HG02885 (cell line): ENCODE data around the gene CENPX.
"Not testable (repeated sequence)": the region's sequence is repeated elsewhere in the genome, so short reads cannot be mapped to it uniquely, and the experiment has no call there.

ENCODE experiments used
- ATAC-seq: cut with Tn5 transposase; IDR thresholded peaks from one replicate; pipeline ENCODE4 v1.9.1; 2021; ENCODE audit warnings: mild to moderate bottlenecking; ENCODE audit not compliant: unreplicated experiment, poor library complexity

The CENPX gene

DNA sequence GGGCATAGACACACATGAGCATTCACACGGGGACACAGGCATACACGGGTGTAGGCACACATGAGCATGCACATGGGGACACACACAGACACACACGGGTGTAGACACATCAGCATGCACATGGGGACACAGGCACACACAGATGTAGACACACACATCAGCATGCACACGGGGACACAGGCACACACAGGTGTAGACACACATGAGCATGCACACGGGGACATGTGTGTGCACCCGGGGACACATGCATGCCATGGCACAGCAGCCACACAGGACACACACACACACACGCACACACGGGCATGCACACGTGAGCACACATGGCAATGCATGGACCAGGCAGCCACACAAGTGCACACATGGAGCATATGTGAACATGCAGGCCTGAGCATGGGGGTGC is 20.0 kb upstream of the CENPX start:
- no peak for ATAC-seq

DNA sequence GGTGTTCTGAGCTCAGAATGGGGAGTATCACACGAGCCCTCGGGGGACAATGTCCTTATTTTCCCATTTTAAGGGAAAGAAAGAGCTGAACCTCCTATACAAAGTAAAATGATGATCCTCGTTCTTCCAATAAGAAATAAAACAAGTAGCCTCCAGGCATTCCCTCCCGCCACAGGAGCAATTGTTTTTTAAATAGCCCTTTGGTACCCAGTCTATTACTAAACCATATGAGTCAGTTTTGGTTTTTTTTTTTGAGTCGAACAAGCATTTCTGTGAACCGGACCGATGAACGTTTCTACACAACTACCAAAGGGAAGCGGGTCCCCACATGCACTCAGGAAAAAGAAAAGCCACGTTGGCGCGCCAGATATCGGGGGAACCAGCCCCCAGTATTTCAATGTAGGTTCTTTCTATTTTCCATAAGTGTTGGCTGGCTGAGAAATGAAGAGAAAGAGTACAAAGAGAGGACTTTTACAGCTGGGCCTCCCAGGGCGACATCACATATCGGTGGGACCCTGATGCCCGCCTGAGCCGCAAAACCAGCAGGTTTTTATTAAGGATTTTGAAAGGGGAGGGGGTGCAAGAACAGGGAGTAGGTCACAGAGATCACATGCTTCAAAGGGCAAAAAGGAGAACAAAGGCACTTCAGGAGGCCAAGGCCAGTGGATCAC is 18.6 kb upstream of the CENPX start:
- no peak for ATAC-seq

DNA sequence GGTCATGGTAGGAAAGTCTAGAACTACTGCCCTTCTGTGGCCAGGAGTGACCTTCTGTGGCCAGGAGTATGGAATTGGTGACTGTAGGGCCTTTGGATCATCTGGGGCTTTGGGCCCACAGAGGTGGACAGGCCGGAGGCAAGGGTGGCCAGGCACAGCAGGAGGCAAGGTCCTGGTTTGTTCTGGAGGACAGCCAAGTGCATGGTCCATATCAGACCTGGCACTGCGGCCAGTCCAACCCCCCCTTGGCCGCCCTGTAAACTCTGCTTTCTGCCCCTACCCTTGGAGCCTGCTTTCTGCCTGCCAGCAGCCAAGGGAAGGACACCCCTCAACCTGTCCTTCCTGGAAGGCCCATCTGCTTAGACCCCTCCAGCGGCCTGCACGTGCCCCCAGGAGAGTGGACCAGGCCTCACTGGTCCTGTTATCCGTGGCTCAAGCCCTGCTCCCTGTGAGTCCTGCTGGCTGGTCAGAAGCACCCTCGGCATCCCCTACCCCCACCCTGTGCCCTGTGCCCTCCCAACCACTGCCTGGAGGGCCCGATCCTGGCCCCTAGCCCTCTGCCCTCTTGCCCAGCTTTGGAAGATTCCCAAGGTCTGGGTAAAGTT is 17.1 kb upstream of the CENPX start:
- ATAC-seq, result no peak

DNA sequence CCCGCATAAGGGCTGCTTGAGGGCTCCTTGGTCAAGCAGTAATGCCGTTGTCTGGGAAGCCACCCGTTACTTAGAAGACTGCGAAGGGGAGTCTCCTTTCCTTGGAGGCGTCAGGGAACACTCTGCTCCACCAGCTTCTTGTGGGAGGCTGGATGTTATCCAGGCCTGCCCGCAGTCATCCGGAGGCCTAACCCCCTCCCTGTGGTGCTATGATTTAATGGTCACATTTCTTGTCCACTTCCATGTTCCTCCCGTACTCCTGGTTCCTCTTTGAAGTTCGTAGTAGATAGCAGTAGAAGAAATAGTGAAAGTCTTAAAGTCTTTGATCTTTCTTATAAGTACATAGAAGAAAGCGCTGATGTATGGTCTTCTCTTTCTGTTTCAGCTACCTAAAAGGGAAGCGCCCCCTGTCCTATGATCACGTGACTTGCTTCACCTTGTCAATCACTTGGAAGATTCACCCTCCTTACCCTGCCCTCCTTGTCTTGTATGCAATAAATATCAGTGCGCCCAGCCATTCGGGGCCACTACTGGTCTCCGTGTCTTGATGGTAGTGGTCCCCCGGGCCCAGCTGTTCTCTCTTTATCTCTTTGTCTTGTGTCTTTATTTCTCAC is 16.2 kb upstream of the CENPX start:
- not testable (repeated sequence) for ATAC-seq

DNA sequence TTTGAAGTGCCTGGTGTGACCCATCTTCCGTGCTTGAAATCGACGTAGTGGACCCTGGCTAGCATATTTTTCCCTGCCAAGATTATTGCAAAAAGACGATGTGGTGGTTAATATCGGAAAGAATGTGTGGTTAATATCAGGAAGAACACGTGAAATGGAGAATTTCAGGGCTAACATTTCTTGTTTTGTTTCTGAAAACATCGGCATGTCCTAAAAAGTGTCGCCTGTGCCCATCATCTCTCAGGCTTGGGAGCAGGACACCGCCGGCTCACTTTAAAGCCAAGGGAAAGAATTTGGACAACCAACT is 15.2 kb upstream of the CENPX start:
- ATAC-seq, result no peak

DNA sequence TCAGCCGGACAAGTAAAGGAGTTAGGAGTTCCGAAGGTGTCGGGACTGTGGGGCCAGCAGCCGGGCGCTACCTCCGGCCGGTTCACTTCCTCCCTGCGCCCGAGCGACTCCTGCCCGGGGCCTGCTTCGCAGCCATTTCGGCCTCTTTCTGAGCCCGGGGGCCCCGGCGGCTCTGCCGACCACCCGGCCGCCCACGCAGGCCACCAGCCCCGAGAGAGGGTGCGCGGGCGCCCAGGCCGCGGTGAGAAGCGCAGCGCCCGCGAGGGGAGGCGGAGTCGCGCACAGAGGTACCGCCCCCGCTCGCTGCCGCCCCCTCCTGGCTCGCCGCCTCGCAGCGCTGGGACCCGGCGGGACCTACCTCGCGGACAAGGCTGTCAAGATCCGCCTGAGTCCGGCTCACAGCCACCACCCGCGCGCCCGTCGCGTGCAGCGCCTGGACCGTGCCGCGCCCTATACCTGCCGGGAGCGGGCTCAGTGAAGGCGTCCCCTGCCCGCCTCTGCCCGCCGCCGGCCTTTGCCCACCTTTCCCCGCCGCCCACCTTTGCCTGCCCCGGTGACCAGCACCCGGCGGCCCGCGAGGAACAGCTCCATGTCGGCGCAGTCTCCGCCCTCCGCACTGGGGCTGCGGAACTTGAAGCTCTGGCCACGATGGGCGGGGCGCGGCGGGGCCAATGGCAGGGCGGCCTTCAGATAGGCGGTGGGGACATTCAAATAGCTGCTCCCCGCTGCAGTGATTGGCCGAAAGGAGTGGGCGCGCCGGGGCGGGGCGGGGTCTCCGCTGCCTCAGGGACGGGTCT is 14.6 kb upstream of the CENPX start, which contains the start of gene DCXR:
Gene DCXR, minus strand, starts transcription at position 606 of the 797 bp plus-strand sequence. Its CDS starts 15 bp downstream, at position 591.
- ATAC-seq, result peak; percentile 87

DNA sequence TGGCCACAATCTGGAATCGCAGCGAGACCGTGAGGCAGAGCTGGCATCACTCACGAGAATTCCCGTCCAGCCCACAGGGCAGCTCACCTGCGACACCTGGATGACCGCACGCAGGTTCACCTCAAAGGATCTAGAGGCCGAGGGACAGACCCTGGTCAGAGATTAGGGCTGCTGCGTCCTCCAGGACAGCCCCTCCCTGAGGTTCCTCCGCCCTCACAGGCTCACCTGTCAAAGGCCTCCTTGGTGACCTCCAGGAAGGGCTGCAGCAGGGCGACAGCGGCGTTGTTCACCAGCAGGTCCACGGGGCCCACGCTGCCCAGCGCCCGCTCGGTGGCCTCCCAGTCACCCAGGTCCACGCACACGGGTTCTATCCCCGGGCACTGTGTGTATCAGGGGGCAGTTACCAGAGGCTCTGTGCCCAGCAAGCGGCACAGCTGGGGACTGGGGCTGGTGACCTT is 14.0 kb upstream of the CENPX start:
- peak; percentile 2 for ATAC-seq

DNA sequence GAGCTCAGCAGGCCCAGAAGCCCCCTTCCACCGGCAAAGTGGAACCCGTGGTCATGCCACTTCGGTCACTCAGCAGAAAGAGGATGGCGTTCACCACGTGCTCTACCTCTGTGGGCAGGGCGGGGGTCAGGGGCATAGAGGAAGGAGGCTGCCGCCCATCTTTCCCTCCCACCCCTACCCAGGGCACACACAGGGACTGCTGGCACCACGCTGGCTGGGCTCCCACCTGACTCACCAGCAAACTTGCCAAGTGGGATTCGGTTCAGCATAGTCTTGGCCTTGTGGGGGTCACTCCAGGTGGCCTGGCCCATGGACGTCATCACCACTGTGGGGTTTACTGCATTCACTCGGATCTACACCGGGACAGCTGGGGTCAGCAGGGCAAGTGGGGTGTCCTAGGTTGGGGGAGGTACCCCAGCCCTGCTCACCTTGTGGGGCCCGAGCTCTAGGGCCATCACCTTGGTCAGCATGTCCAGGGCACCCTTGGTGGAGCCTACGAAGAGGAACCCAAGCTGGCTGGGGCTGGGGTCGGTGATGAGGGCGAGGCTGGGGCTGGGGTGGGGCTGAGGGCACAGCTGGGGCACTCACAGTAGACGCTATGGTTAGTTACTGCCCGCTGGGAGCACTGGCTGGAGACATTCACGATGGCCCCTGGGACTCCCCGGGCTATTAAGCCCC is 13.4 kb upstream of the CENPX start:
- no peak for ATAC-seq

DNA sequence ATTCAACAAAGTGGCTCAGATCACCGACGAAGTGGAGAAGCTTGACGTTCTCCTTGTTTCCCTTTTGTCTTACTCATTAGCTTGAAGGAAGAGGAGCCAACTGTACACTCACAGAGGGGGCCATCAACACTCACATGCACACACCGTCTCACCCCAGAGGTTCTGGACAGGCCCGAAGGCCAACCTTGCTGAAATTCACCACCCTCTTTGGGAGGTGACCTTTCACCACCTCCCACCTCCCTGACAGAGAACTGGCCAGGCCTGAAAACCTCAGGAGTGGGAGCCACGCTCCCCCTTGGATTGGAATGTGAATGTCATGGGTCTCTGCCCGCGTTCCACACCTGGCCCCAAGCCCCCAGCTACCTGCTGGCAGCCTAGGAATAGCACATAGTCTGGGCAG is 12.8 kb upstream of the CENPX start:
- no peak for ATAC-seq

DNA sequence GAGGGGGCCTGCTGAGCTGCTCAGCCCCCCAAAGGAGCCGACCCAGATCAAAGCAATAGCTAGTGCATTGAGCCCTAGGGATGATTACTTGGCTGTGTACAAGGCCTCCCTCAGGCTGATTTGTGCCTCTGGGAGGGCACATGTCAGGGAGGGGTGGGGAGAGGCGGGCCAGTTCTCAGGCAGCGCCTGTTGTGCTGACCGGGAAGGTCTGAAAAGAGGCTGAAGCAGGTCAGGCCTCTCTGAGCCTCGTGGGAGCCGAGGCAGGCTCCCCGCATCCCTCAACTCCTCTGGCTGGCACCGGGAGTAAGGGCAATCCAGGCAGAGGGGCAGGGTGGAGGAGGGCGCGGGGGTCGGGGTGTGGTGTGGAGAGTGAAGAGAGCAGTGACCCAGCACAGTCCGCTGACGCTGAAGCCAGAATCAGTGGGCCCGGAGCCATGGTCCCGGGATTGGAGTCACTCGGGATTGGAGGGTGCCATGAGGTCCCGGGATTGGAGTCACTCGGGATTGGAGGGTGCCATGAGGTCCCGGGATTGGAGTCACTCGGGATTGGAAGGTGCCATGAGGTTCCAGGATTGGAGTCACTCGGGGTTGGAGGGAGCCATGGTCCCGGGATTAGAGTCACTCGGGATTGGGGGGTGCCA is 11.8 kb upstream of the CENPX start:
- no peak for ATAC-seq

DNA sequence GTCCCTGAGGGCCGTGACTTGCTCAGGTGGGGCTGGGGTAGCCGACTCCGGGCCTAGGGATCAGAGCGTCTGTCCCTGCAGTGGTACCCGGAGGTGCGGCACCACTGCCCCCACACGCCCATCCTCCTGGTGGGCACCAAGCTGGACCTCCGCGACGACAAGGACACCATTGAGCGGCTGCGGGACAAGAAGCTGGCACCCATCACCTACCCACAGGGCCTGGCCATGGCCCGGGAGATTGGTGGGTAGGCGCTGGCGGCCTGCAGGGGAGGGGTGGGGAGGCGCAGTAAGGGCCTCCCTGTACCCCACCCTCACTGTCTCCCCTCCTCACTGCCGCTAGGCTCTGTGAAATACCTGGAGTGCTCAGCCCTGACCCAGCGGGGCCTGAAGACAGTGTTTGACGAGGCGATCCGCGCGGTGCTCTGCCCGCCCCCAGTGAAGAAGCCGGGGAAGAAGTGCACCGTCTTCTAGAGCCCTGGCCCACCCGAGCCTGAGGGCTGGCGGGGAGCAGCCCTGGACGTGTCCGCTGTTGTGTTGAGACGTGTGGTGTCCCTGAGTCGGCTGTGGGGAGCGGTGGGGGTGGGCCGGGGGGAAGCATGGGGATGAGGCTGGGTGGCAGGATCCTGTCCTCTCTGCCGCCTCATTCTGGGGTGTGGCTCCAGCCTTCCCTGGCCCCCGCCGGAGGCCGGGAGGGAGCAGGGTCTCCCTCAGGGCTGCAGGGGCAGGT is 10.8 kb upstream of the CENPX start:
- no peak for ATAC-seq

DNA sequence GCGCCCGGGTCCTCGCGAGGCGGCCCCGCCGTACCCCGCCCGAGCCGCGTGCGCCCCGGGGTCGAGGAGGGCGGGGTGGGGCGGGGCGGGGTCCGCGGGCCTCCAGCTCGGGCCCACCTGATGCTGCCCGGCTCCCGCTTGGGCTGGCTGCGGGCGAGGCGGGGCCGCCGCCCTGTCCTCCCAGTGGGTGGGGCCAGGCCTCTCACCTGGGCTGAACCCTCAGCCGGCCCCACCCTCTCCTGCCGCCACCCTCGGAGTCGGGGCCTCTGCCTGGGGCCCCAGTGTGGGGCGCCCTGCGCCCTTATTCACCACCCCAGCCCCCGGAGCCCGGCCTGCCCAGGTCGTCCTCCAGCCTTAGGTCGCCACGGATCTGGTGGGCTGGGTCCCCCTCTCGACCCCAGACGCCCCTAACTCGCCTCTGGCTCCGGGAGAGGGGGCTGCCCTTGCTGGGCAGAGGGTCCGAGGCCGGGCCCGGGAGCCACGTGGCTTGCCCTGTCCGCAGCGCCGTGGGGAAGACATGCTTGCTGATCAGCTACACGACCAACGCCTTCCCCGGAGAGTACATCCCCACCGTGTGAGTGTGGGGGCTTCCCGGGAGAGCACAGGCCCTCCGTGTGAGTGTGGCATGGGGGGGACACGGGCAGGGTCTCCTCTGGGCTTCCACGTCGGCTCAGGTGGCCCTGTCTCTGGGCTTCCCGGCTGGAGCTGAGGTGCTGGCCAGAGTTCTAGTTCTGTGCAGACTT is 9.4 kb upstream of the CENPX start:
- no peak for ATAC-seq

DNA sequence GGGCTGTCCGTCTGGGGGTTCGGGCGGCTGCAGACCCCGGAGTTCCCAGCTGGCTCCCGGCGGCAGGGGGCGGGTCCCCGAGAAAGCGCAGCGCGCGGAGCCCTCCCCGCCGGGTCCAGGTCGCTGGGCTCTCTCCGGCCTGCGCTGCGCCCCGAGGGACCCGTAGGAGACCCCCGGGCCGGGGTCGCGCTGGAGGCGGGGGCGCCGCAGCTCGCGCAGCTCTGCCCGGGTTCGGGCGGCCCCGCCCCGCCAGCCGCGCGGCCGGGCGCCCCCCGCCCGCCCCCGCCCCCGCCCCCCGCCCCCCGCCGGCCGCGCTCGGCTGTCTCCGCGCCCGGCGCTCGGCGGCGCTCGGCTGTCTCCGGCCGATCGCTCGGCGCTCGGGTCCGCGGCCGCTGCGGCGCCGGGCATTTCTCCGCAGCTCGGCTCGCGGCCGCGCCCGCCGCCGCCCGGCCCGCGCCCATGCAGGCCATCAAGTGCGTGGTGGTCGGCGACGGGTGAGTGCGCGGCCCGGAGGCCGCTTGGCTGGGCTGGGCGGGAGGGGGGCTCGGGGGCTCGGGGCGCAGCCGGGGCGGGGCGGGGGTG is 8.7 kb upstream of the CENPX start, which contains the start of gene RAC3:
Gene RAC3, plus strand, starts transcription at position 376 of the 582 bp plus-strand sequence. Its CDS starts 84 bp downstream, at position 460.
- ATAC-seq, result peak; percentile 18

DNA sequence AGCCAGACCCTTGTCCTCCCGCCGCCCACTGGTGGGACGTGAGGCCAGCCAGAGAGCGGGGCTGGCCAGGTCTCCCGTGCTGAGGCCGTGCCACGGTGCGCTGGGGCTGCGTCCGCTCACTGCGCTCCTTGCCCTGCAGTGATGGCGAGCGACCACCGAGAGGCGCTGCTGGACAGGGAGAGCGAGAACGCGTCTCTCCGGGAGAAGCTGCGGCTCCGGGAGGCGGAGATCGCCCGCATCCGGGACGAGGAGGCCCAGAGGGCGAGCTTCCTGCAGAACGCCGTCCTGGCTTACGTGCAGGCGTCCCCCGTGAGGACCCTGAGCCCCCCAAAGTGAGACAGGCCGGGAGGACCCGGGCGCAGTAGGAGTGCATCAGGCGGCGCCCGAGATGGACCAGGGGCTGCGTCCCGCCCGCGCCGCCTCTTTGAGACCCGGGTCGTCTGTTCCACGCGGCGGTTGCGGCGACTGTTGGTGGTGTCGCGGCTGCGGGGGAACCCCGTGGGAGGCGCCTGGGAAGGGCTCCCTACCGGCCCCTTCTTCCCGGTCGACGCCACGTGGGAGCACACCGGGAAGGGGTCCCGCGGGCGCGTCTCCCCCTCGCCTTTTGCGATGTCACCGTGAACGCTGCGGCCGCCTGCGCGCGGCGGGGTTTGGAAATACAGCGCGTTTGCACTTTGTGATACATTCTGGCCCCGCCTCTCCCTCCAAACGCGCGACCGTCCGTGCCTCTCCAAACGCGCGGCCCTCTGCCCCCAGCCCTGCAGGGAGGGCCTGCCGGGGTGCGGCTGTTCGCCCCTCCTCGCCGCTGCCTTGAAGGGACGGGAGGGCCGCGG is 8.0 kb upstream of the CENPX start:
- ATAC-seq, result peak; percentile 65

DNA sequence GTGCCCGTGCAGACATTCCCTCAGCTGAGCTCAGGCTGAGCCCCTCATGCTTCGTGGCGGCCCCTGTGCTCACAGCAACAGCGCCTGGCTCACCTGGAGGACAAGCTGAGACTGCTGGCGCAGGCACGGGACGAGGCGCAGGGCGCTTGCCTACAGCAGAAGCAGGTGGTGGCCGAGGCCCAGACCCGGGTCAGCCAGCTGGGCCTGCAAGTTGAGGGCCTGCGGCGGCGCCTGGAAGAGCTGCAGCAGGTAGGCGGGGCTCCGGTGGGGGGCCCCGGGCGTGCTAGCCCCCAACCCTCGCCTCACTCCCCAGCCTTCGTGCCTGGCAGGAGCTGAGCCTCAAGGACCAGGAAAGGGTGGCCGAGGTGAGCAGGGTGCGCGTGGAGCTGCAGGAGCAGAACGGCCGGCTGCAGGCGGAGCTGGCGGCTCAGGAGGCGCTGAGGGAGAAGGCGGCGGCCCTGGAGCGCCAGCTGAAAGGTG is 7.4 kb upstream of the CENPX start:
- ATAC-seq, result no peak

DNA sequence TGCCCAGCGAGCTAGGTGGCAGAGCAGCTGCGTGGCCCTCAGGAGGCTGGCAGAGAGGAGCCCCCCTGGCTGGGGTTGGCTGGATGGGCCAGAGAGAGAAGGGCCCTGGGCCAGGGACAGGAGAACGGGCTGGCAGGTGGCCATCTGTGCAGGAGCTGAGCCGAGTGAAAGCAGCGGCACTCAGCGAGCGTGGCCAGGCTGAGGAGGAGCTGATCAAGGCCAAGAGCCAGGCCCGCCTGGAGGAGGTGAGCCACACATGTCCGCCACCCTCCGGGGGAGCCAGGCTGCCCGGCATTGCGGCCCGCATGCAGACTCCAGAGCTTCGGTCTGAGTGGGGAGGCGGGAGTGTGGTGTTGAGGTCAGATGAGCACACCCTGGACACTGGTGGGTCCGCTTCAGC is 6.7 kb upstream of the CENPX start:
- ATAC-seq, result no peak

DNA sequence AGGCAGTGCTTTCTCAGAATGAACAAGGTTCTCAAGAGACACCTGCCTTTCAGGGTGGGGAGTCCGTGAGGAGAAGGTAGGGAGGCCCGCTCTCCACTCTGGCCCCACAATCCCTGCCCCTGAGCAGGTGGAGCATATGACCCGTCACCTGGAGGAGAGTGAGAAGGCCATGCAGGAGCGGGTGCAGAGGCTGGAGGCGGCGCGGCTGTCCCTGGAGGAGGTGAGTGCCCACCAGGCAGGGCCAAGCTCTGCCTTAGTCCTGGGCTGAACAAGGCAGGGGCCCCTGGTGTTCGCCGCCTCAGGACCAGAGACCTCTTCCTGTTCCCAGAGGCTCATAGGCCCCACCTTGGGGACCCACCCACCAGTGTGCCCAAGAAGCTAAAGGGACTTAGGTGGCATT is 6.3 kb upstream of the CENPX start:
- no peak for ATAC-seq
